Subcutaneous abdominal adipose tissue (tissue), 5 donors: ENCODE measurements around the gene MACROD2.

ENCODE experiments used
- H3K27ac ChIP-seq: one replicate; pipeline ENCODE4 v1.7.0; 2013; ENCODE audit warnings: low read depth, mild to moderate bottlenecking, inconsistent platforms, low read length, moderate library complexity
- H3K27me3 ChIP-seq, 5 donors: one replicate each; pipeline ENCODE4 v1.7.0; 2013; ENCODE audit warnings: low read length in 5 of 5, inconsistent platforms in 1 of 5; ENCODE audit not compliant: control insufficient read depth in 5 of 5, insufficient read depth in 4 of 5
- H3K36me3 ChIP-seq, 5 donors: one replicate each; pipeline ENCODE4 v1.7.0; 2013; ENCODE audit warnings: low read length in 5 of 5; ENCODE audit not compliant: control insufficient read depth in 5 of 5, insufficient read depth in 5 of 5
- H3K4me1 ChIP-seq, 5 donors: one replicate each; pipeline ENCODE4 v1.7.0; 2013; ENCODE audit warnings: low read length in 5 of 5, mild to moderate bottlenecking in 3 of 5, moderate library complexity in 1 of 5; ENCODE audit not compliant: control insufficient read depth in 5 of 5, insufficient read depth in 5 of 5
- H3K4me3 ChIP-seq, 5 donors: one replicate each; pipeline ENCODE4 v1.7.0; 2013; ENCODE audit warnings: low read length in 5 of 5, low read depth in 1 of 5
- H3K9ac ChIP-seq, 5 donors: one replicate each; pipeline ENCODE4 v1.7.0; 2013; ENCODE audit warnings: low read length in 5 of 5, mild to moderate bottlenecking in 4 of 5, moderate library complexity in 3 of 5
- H3K9me3 ChIP-seq, 5 donors: one replicate each; pipeline ENCODE4 v1.7.0; 2013; ENCODE audit warnings: low read length in 5 of 5; ENCODE audit not compliant: control insufficient read depth in 5 of 5
- donor health status: healthy.
- donor health status: healthy.
- donor health status: healthy.
- donor health status: healthy.
- donor health status: healthy.

Gene MACROD2

GRCh38 chr20:16081421-16081820 lies 2086.1 kb downstream of the MACROD2 start:
- no peaks in the 10 kb centered on the region for H3K4me1 ChIP-seq
- no peaks in the 10 kb centered on the region for H3K27me3 ChIP-seq
- H3K36me3 ChIP-seq: no peaks in the 10 kb centered on the region
- H3K4me3 ChIP-seq: no peak overlapping the region
- peaks cover 0 to 9% (median 0%) of the 10 kb centered on the region in 5 donors for H3K9me3 ChIP-seq
- no peak overlapping the region for H3K27ac ChIP-seq
- H3K9ac ChIP-seq: no peak overlapping the region

- Histone ChIP-seq H3K27me3 (no peaks in the 10 kb centered on the region), H3K9me3 (peaks cover 0 to 9% (median 0%) of the 10 kb centered on the region in 5 donors), H3K4me1 (no peaks in the 10 kb centered on the region), H3K4me3 (no peak overlapping the region), H3K36me3 (no peaks in the 10 kb centered on the region), H3K27ac (no peak overlapping the region), H3K9ac (no peak overlapping the region)
Observed at GRCh38 chr20:16082051-16082550, 2086.8 kb downstream of the MACROD2 start.

DNA sequence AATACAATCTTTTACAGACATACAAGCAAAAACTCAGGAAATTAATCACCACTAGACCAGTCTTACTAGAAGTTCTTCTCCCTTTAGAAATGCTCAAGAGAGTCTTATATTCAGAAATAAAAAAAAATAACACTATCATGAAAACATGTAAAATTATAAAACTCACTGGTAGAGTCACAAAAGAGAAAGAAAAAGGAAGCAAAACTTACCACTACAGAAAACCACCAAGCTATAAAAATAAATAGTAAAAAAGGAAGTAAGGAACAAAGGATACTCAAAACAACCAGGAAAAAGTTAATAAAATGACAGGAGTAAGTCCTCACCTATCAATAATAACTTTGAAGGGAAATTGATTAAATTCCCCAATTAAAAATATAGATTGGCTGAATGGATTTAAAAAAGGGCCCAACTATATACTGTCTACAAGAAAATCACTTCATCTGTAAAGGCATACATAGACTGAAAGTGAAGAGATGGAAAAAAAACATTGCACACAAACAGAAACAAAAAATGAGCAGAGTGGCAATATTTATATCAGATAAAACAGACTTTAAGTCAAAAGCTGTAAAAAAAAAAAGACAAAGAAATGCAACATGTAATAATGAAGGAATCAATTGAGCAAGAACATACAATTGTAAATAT lies 2088.4 kb downstream of the MACROD2 start:
- Histone ChIP-seq H3K4me1 (no peaks in the 10 kb centered on the region), H3K27me3 (no peaks in the 10 kb centered on the region), H3K4me3 (no peak overlapping the region), H3K9me3 (peaks cover 0 to 9% (median 0%) of the 10 kb centered on the region in 5 donors), H3K27ac (no peak overlapping the region), H3K9ac (no peak overlapping the region), H3K36me3 (no peaks in the 10 kb centered on the region)

GRCh38 chr20:16095226-16095625 lies 2099.9 kb downstream of the MACROD2 start:
- no peak overlapping the region for H3K9ac ChIP-seq
- peaks cover 0 to 5% (median 0%) of the 10 kb centered on the region in 5 donors for H3K9me3 ChIP-seq
- no peak overlapping the region for H3K4me3 ChIP-seq
- no peak overlapping the region for H3K27ac ChIP-seq
- no peaks in the 10 kb centered on the region for H3K27me3 ChIP-seq
- H3K4me1 ChIP-seq: peaks cover 0 to 14% (median 0%) of the 10 kb centered on the region in 5 donors
- no peaks in the 10 kb centered on the region for H3K36me3 ChIP-seq

GRCh38 chr20:16096756-16097326 lies 2101.5 kb downstream of the MACROD2 start:
- no peaks in the 10 kb centered on the region for H3K9me3 ChIP-seq
- no peaks in the 10 kb centered on the region for H3K27me3 ChIP-seq
- H3K9ac ChIP-seq: no peak overlapping the region
- no peak overlapping the region for H3K4me3 ChIP-seq
- no peak overlapping the region for H3K27ac ChIP-seq
- H3K4me1 ChIP-seq: peaks cover 0 to 15% (median 0%) of the 10 kb centered on the region in 5 donors
- no peaks in the 10 kb centered on the region for H3K36me3 ChIP-seq

GRCh38 chr20:16097788-16098187 lies 2102.5 kb downstream of the MACROD2 start:
- no peak overlapping the region for H3K9ac ChIP-seq
- H3K4me3 ChIP-seq: no peak overlapping the region
- no peaks in the 10 kb centered on the region for H3K36me3 ChIP-seq
- H3K27ac ChIP-seq: no peak overlapping the region
- H3K9me3 ChIP-seq: no peaks in the 10 kb centered on the region
- no peaks in the 10 kb centered on the region for H3K27me3 ChIP-seq
- H3K4me1 ChIP-seq: peaks cover 0 to 15% (median 0%) of the 10 kb centered on the region in 5 donors

GRCh38 chr20:16098890-16099639 lies 2103.7 kb downstream of the MACROD2 start:
- Histone ChIP-seq H3K36me3 (no peaks in the 10 kb centered on the region), H3K4me3 (no peak overlapping the region), H3K9ac (no peak overlapping the region), H3K27me3 (no peaks in the 10 kb centered on the region), H3K4me1 (peaks cover 0 to 15% (median 0%) of the 10 kb centered on the region in 5 donors), H3K9me3 (no peaks in the 10 kb centered on the region), H3K27ac (no peak overlapping the region)

- H3K36me3 ChIP-seq: no peaks in the 10 kb centered on the region
- no peak overlapping the region for H3K27ac ChIP-seq
- no peak overlapping the region for H3K4me3 ChIP-seq
- no peaks in the 10 kb centered on the region for H3K9me3 ChIP-seq
- no peaks in the 10 kb centered on the region for H3K27me3 ChIP-seq
- no peak overlapping the region for H3K9ac ChIP-seq
- H3K4me1 ChIP-seq: peaks cover 0 to 13% (median 0%) of the 10 kb centered on the region in 5 donors
Observed at GRCh38 chr20:16100111-16100510, 2104.8 kb downstream of the MACROD2 start.

DNA sequence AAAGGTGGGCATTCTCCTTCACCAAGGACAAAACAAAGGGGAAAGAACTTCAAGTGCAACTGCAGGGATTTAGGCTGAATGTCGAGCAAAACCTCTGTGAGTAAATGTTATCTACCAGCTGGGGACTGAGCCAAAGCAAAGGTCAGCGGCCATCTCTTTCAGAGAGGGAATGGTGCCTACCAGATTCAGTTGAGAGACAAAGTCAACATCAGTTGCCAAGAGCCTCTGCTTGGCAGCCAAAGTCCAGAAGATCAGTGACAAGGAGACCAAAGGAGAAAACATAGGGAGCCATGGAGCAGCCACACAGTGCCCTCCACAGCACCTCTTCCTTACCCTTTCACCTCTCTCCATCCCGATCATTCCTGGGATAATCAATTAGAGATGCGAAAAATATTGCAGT lies 2105.5 kb downstream of the MACROD2 start:
- peaks cover 0 to 11% (median 0%) of the 10 kb centered on the region in 5 donors for H3K4me1 ChIP-seq
- H3K36me3 ChIP-seq: no peaks in the 10 kb centered on the region
- no peak overlapping the region for H3K9ac ChIP-seq
- no peak overlapping the region for H3K4me3 ChIP-seq
- no peaks in the 10 kb centered on the region for H3K27me3 ChIP-seq
- no peak overlapping the region for H3K27ac ChIP-seq
- H3K9me3 ChIP-seq: no peaks in the 10 kb centered on the region
